ENCODE results near the gene TXNDC2.

The TXNDC2 gene

GRCh38 chr18:9868857-9869714 lies 16.7 kb upstream of the TXNDC2 start:
- H3K27me3 Mint-ChIP-seq, result no peaks in the 10 kb centered on the region
- peaks cover 11% of the 10 kb centered on the region for H3K9me3 Mint-ChIP-seq (ENCODE audit: low read depth)
- no peak overlapping the region for H3K4me3 Mint-ChIP-seq
- no peaks in the 10 kb centered on the region for H3K4me1 Mint-ChIP-seq (ENCODE audit: low read depth)
- no peak overlapping the region for H3K27ac Mint-ChIP-seq
- no peaks in the 10 kb centered on the region for H3K36me3 Mint-ChIP-seq

- Mint-ChIP-seq H3K27ac (no peak overlapping the region), H3K4me1 (ENCODE audit: low read depth) (no peaks in the 10 kb centered on the region), H3K4me3 (no peak overlapping the region), H3K27me3 (no peaks in the 10 kb centered on the region), H3K9me3 (ENCODE audit: low read depth) (peaks cover 11% of the 10 kb centered on the region), H3K36me3 (no peaks in the 10 kb centered on the region)
These were observed 15.9 kb upstream of the TXNDC2 start for GRCh38 chr18:9869715-9870430.

GRCh38 chr18:9870431-9871008 lies 15.3 kb upstream of the TXNDC2 start:
- no peak overlapping the region for H3K27ac Mint-ChIP-seq
- H3K27me3 Mint-ChIP-seq, result no peaks in the 10 kb centered on the region

GRCh38 chr18:9871244-9871746 lies 14.5 kb upstream of the TXNDC2 start:
- Mint-ChIP-seq H3K27ac (no peak overlapping the region), H3K4me1 (ENCODE audit: low read depth) (no peaks in the 10 kb centered on the region)

More at GRCh38 chr18:9870431-9871008, 15.3 kb upstream of the TXNDC2 start:
- no peak overlapping the region for H3K4me3 Mint-ChIP-seq
- no peaks in the 10 kb centered on the region for H3K36me3 Mint-ChIP-seq
- no peaks in the 10 kb centered on the region for H3K4me1 Mint-ChIP-seq (ENCODE audit: low read depth)
- peaks cover 6% of the 10 kb centered on the region for H3K9me3 Mint-ChIP-seq (ENCODE audit: low read depth)

GRCh38 chr18:9872823-9873222 lies 12.9 kb upstream of the TXNDC2 start:
- H3K4me3 Mint-ChIP-seq, result no peak overlapping the region

More at GRCh38 chr18:9871244-9871746, 14.5 kb upstream of the TXNDC2 start:
- no peak overlapping the region for H3K4me3 Mint-ChIP-seq
- H3K36me3 Mint-ChIP-seq, result no peaks in the 10 kb centered on the region
- H3K9me3 Mint-ChIP-seq (ENCODE audit: low read depth), result no peaks in the 10 kb centered on the region
- peaks cover under 1% of the 10 kb centered on the region for H3K27me3 Mint-ChIP-seq

GRCh38 chr18:9874728-9875127 lies 11.0 kb upstream of the TXNDC2 start:
- H3K4me3 Mint-ChIP-seq, result no peak overlapping the region
- H3K36me3 Mint-ChIP-seq, result no peaks in the 10 kb centered on the region
- no peaks in the 10 kb centered on the region for H3K9me3 Mint-ChIP-seq (ENCODE audit: low read depth)
- peaks cover 9% of the 10 kb centered on the region for H3K4me1 Mint-ChIP-seq (ENCODE audit: low read depth)
- no peak overlapping the region for H3K27ac Mint-ChIP-seq
- peaks cover 2% of the 10 kb centered on the region for H3K27me3 Mint-ChIP-seq

More at GRCh38 chr18:9872823-9873222, 12.9 kb upstream of the TXNDC2 start:
- no peak overlapping the region for H3K27ac Mint-ChIP-seq
- peaks cover 9% of the 10 kb centered on the region for H3K4me1 Mint-ChIP-seq (ENCODE audit: low read depth)
- peaks cover 2% of the 10 kb centered on the region for H3K27me3 Mint-ChIP-seq
- H3K9me3 Mint-ChIP-seq (ENCODE audit: low read depth), result no peaks in the 10 kb centered on the region
- H3K36me3 Mint-ChIP-seq, result no peaks in the 10 kb centered on the region

GRCh38 chr18:9876212-9876866 lies 9.4 kb upstream of the TXNDC2 start:
- Mint-ChIP-seq H3K9me3 (ENCODE audit: low read depth) (no peaks in the 10 kb centered on the region), H3K27me3 (peaks cover 2% of the 10 kb centered on the region), H3K4me3 (no peak overlapping the region), H3K36me3 (no peaks in the 10 kb centered on the region), H3K27ac (no peak overlapping the region), H3K4me1 (ENCODE audit: low read depth) (peaks cover 9% of the 10 kb centered on the region)

GRCh38 chr18:9876867-9877654 lies 8.7 kb upstream of the TXNDC2 start:
- Mint-ChIP-seq H3K27ac (no peak overlapping the region), H3K27me3 (peaks cover 2% of the 10 kb centered on the region), H3K4me3 (no peak overlapping the region), H3K9me3 (ENCODE audit: low read depth) (no peaks in the 10 kb centered on the region), H3K36me3 (no peaks in the 10 kb centered on the region), H3K4me1 (ENCODE audit: low read depth) (peaks cover 9% of the 10 kb centered on the region)

- Mint-ChIP-seq H3K4me3 (no peak overlapping the region), H3K36me3 (no peaks in the 10 kb centered on the region), H3K9me3 (ENCODE audit: low read depth) (no peaks in the 10 kb centered on the region), H3K27ac (no peak overlapping the region), H3K4me1 (ENCODE audit: low read depth) (peaks cover 9% of the 10 kb centered on the region), H3K27me3 (peaks cover 2% of the 10 kb centered on the region)
These were observed 8.1 kb upstream of the TXNDC2 start for GRCh38 chr18:9877655-9878014.

- H3K9me3 Mint-ChIP-seq (ENCODE audit: low read depth), result no peaks in the 10 kb centered on the region
- no peaks in the 10 kb centered on the region for H3K36me3 Mint-ChIP-seq
- no peak overlapping the region for H3K4me3 Mint-ChIP-seq
- H3K4me1 Mint-ChIP-seq (ENCODE audit: low read depth), result peaks cover 9% of the 10 kb centered on the region
- no peak overlapping the region for H3K27ac Mint-ChIP-seq
- peaks cover 2% of the 10 kb centered on the region for H3K27me3 Mint-ChIP-seq
These were observed 7.7 kb upstream of the TXNDC2 start for GRCh38 chr18:9878095-9878494.

- no peaks in the 10 kb centered on the region for H3K9me3 Mint-ChIP-seq (ENCODE audit: low read depth)
- peaks cover 2% of the 10 kb centered on the region for H3K27me3 Mint-ChIP-seq
- no peak overlapping the region for H3K27ac Mint-ChIP-seq
- H3K4me3 Mint-ChIP-seq, result no peak overlapping the region
- peaks cover 9% of the 10 kb centered on the region for H3K4me1 Mint-ChIP-seq (ENCODE audit: low read depth)
- no peaks in the 10 kb centered on the region for H3K36me3 Mint-ChIP-seq
These were observed 7.0 kb upstream of the TXNDC2 start for GRCh38 chr18:9878783-9879242.

GRCh38 chr18:9884090-9884489 lies 1.7 kb upstream of the TXNDC2 start:
- H3K27me3 Mint-ChIP-seq, result no peaks in the 10 kb centered on the region
- H3K9me3 Mint-ChIP-seq (ENCODE audit: low read depth), result no peaks in the 10 kb centered on the region
- H3K27ac Mint-ChIP-seq, result no peak overlapping the region
- H3K36me3 Mint-ChIP-seq, result no peaks in the 10 kb centered on the region
- H3K4me1 Mint-ChIP-seq (ENCODE audit: low read depth), result no peaks in the 10 kb centered on the region
- H3K4me3 Mint-ChIP-seq, result no peak overlapping the region

- no peaks in the 10 kb centered on the region for H3K36me3 Mint-ChIP-seq
- H3K4me1 Mint-ChIP-seq (ENCODE audit: low read depth), result no peaks in the 10 kb centered on the region
- H3K27ac Mint-ChIP-seq, result no peak overlapping the region
- no peak overlapping the region for H3K4me3 Mint-ChIP-seq
- H3K9me3 Mint-ChIP-seq (ENCODE audit: low read depth), result no peaks in the 10 kb centered on the region
- no peaks in the 10 kb centered on the region for H3K27me3 Mint-ChIP-seq
These were observed 1.1 kb upstream of the TXNDC2 start for GRCh38 chr18:9884532-9885140.

GRCh38 chr18:9886005-9886348 lies 204 bp downstream of the TXNDC2 start:
- Mint-ChIP-seq H3K36me3 (no peaks in the 10 kb centered on the region), H3K27ac (no peak overlapping the region), H3K9me3 (ENCODE audit: low read depth) (no peaks in the 10 kb centered on the region), H3K27me3 (no peaks in the 10 kb centered on the region), H3K4me1 (ENCODE audit: low read depth) (no peaks in the 10 kb centered on the region), H3K4me3 (no peak overlapping the region)
